ENCODE measurements around the gene C6orf52. TPM values are rescaled to one million over a fixed set of nuclear protein-coding genes. Genes with fewer than 3 reads are reported as not detected.

The C6orf52 gene
- polyA plus RNA-seq, 1 of the 3 experiments (the other 2 are of a cell fraction) = 1.4 TPM

- Histone ChIP-seq H3K4me3 (ENCODE audit: low read depth in 2 of 2, low read length in 1 of 2) (no peak overlapping the region), H4K20me1 (ENCODE audit: insufficient read depth) (no peaks in the 10 kb centered on the region), H3K4me2 (no peak overlapping the region), H2AFZ (ENCODE audit: low read depth) (no peak overlapping the region), H3K4me1 (ENCODE audit: control insufficient read depth in 1 of 2, insufficient read depth in 2 of 2, low read depth in 1 of 2, low read length in 1 of 2) (peaks cover 0 to 6% of the 10 kb centered on the region in 2 experiments; a peak in 3 of 4 replicates), H3K79me2 (ENCODE audit: insufficient read depth) (peaks cover 9% of the 10 kb centered on the region), H3K9me3 (no peaks in the 10 kb centered on the region), H3K9ac (no peak overlapping the region), H3F3A (replicated peaks; ENCODE audit: insufficient read depth) (no peaks in the 10 kb centered on the region), H3K36me3 (replicated peaks in 1 of 2; ENCODE audit: control insufficient read depth in 1 of 2, insufficient read depth in 2 of 2, low read length in 1 of 2) (peaks cover 0 to 6% of the 10 kb centered on the region in 2 experiments), H3K27me3 (ENCODE audit: insufficient read depth) (no peaks in the 10 kb centered on the region), H3K9me2 (no peaks in the 10 kb centered on the region), H3K27ac (ENCODE audit: low read depth in 2 of 2, low read length in 1 of 2) (no peak overlapping the region)
- WGBS (ENCODE audit: low lambda C conversion rate) = 88% methylated on average over 6 of the region's 6 CpGs
- no peak for TF ChIP-seq MXI1 (IDR thresholded peaks at IDR 0.05; ENCODE audit: low read depth, low read length)
- no peak for TF ChIP-seq ZBTB33 (IDR thresholded peaks at IDR 0.05; ENCODE audit: borderline replicate concordance, low read depth)
- no peak for TF ChIP-seq USF1 (IDR thresholded peaks at IDR 0.05; ENCODE audit: borderline replicate concordance, low read depth)
- TF ChIP-seq FOXJ3 (CRISPR knock-in tag; IDR thresholded peaks at IDR 0.05) = no peak
- POLR2A ChIA-PET = no interaction called here
- DNase-seq = no peak
- CTCF ChIA-PET = interaction anchor here (1.0 kb wide), 1 partner anchor 24 kb away, joined by 3 read pairs; no protein-coding TSS in a partner anchor
These were observed 49.1 kb upstream of the C6orf52 start for GRCh38 chr6:10743515-10743914.

GRCh38 chr6:10742251-10742650 is 47.8 kb upstream of the C6orf52 start:
- no peaks in the 10 kb centered on the region for H3K9me2 ChIP-seq
- H3K79me2 ChIP-seq (ENCODE audit: insufficient read depth) = peaks cover 4% of the 10 kb centered on the region; the same call in 1 of the 2 replicates
- H3K4me2 ChIP-seq = no peak overlapping the region
- no peaks in the 10 kb centered on the region for H3K27me3 ChIP-seq (ENCODE audit: insufficient read depth)
- peaks cover 0 to 2% of the 10 kb centered on the region in 2 experiments; a peak in 3 of 4 replicates for H3K4me1 ChIP-seq (ENCODE audit: control insufficient read depth in 1 of 2, insufficient read depth in 2 of 2, low read depth in 1 of 2, low read length in 1 of 2)
- peaks cover 0 to 11% of the 10 kb centered on the region in 2 experiments for H3K36me3 ChIP-seq (replicated peaks in 1 of 2; ENCODE audit: control insufficient read depth in 1 of 2, insufficient read depth in 2 of 2, low read length in 1 of 2)
- no peak overlapping the region for H2AFZ ChIP-seq (ENCODE audit: low read depth)
- no peak overlapping the region for H3K9ac ChIP-seq
- DNase-seq = no peak
- ChIA-PET POLR2A (no interaction called here), CTCF (interaction anchor here (0.7 kb wide), 1 partner anchor 18 kb away, joined by 3 read pairs; no protein-coding TSS in a partner anchor)
- H3K27ac ChIP-seq (ENCODE audit: low read depth in 2 of 2, low read length in 1 of 2) = no peak overlapping the region
- no peaks in the 10 kb centered on the region for H4K20me1 ChIP-seq (ENCODE audit: insufficient read depth)
- no peak for TF ChIP-seq MAX (IDR thresholded peaks at IDR 0.05; ENCODE audit: low read depth)
- TF ChIP-seq EP300 (IDR thresholded peaks at IDR 0.05; ENCODE audit: borderline replicate concordance in 1 of 2, low read depth in 1 of 2, low read length in 1 of 2) = no peak
- no peak for TF ChIP-seq ELF1 (IDR thresholded peaks at IDR 0.05)
- no peak for TF ChIP-seq TAF1 (IDR thresholded peaks at IDR 0.05; ENCODE audit: borderline replicate concordance, low read depth, low read length)
- TF ChIP-seq NRF1 (IDR thresholded peaks at IDR 0.05; ENCODE audit: low read depth, low read length) = no peak
- no peak for TF ChIP-seq EZH2phosphoT487 (IDR thresholded peaks at IDR 0.05; ENCODE audit: borderline replicate concordance, low read depth)
- TF ChIP-seq RCOR1 (IDR thresholded peaks at IDR 0.05; ENCODE audit: low read length) = no peak
- no peak for TF ChIP-seq CHD2 (IDR thresholded peaks at IDR 0.05; ENCODE audit: low read length, partially characterized antibody)
- TF ChIP-seq IRF3 (IDR thresholded peaks at IDR 0.05; ENCODE audit: low read depth, low read length) = no peak
- no peak for TF ChIP-seq SIN3A (IDR thresholded peaks at IDR 0.05; ENCODE audit: borderline replicate concordance, low read depth, low read length)
- TF ChIP-seq TEAD4 (IDR thresholded peaks at IDR 0.05; ENCODE audit: borderline replicate concordance, insufficient read depth) = no peak
- TF ChIP-seq FOSL2 (IDR thresholded peaks at IDR 0.05; ENCODE audit: borderline replicate concordance, low read depth) = no peak
- TF ChIP-seq FOXJ3 (CRISPR knock-in tag; IDR thresholded peaks at IDR 0.05) = no peak
- TF ChIP-seq RFX5 (IDR thresholded peaks at IDR 0.05; ENCODE audit: low read length) = no peak
- no peak for TF ChIP-seq RXRA (IDR thresholded peaks at IDR 0.05; ENCODE audit: borderline replicate concordance, low read depth)
- TF ChIP-seq USF2 (IDR thresholded peaks at IDR 0.05; ENCODE audit: borderline replicate concordance, low read depth, low read length) = no peak
- no peak for TF ChIP-seq YY1 (IDR thresholded peaks at IDR 0.05; ENCODE audit: low read depth)
- no peak for TF ChIP-seq POLR2AphosphoS5 (IDR thresholded peaks at IDR 0.05; ENCODE audit: low read depth, low read length)
- H3K9me3 ChIP-seq = no peaks in the 10 kb centered on the region
- H3F3A ChIP-seq (replicated peaks; ENCODE audit: insufficient read depth) = no peaks in the 10 kb centered on the region
- no peak overlapping the region for H3K4me3 ChIP-seq (ENCODE audit: low read depth in 2 of 2, low read length in 1 of 2)
- 93% methylated on average over 12 of the region's 12 CpGs for WGBS (ENCODE audit: low lambda C conversion rate)
